ENCODE results near the gene TAOK2. TPM values are rescaled to one million over a fixed set of nuclear protein-coding genes. Genes with fewer than 3 reads are reported as not detected.
"Not testable (repeated sequence)": the region's sequence is repeated elsewhere in the genome, so short reads cannot be mapped to it uniquely, and the experiment has no call there.

Gene TAOK2
- total RNA-seq, 6 experiments from 2014 or later: 50.4 to 56.9 (median 53.0) TPM

DNA sequence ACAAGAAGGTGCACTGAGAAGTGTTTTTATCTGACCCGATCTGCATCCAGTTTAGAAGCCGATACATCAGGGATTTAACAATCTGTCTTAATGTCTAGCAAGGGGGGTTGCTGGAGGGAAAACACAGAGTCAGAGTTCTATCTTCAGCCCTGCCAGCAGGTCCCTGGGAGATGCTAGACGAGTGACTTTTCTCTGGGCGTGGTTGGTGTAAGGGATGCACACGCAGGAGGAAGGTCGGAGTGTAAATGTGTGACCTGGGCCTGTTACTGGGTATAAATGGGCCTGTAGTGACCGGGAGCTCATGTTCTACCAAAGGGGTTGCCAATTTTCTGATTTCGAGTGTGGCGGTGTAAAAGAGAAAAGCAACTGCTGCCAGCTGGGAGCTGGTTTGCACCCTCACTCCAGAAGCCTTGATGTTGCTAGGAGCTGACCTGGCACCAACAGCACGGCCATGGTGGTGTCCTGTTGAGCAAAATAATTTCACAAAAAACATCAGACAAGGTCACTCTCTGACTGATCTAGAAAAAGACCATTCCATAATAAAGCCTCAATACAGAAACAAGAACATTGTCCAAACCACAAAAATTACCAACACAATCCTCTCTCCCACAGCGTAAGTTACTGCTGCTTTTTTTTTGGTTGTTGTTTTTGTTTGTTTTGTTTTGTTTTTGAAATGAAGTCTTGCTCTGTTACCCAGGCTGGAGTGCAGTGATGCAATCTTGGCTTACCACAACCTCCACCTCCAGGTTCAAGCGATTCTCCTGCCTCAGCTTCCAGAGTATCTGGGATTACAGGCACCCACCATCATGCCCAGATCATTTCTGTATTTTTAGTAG, 46.4 kb upstream of the TAOK2 start:
- no peak for DNase-seq
- Mint-ChIP-seq H3K4me3 (peak overlapping the region; percentile 93), H3K9me3 (no peaks in the 10 kb centered on the region), H3K4me1 (ENCODE audit: low read depth) (peaks cover 39% of the 10 kb centered on the region), H3K27me3 (ENCODE audit: insufficient read depth) (peaks cover 3% of the 10 kb centered on the region; the same call in 1 of the 2 replicates), H3K36me3 (ENCODE audit: low read depth) (peaks cover 9% of the 10 kb centered on the region; the same call in 1 of the 2 replicates), H3K27ac (peak overlapping the region; percentile 96)
- TF ChIP-seq, protein P1, sequence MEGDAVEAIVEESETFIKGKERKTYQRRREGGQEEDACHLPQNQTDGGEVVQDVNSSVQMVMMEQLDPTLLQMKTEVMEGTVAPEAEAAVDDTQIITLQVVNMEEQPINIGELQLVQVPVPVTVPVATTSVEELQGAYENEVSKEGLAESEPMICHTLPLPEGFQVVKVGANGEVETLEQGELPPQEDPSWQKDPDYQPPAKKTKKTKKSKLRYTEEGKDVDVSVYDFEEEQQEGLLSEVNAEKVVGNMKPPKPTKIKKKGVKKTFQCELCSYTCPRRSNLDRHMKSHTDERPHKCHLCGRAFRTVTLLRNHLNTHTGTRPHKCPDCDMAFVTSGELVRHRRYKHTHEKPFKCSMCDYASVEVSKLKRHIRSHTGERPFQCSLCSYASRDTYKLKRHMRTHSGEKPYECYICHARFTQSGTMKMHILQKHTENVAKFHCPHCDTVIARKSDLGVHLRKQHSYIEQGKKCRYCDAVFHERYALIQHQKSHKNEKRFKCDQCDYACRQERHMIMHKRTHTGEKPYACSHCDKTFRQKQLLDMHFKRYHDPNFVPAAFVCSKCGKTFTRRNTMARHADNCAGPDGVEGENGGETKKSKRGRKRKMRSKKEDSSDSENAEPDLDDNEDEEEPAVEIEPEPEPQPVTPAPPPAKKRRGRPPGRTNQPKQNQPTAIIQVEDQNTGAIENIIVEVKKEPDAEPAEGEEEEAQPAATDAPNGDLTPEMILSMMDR (IDR thresholded peaks at IDR 0.05): no peak

DNA sequence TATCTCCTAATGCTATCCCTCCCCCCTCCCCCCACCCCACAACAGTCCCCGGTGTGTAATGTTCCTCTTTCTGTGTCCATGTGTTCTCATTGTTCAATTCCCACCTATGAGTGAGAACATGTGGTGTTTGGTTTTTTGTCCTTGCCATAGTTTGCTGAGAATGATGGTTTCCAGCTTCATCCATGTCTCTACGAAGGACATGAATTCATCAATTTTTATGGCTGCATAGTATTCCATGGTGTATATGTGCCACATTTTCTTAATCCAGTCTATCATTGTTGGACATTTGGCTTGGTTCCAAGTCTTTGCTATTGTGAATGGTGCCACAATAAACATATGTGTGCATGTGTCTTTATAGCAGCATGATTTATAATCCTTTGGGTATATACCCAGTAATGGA, 41.9 kb upstream of the TAOK2 start:
- not testable (repeated sequence) for H3K9me3 Mint-ChIP-seq; H3K36me3 Mint-ChIP-seq (ENCODE audit: low read depth); H3K27ac Mint-ChIP-seq; DNase-seq; H3K27me3 Mint-ChIP-seq (ENCODE audit: insufficient read depth); H3K4me3 Mint-ChIP-seq
- peaks cover 14% of the 10 kb centered on the region for H3K4me1 Mint-ChIP-seq (ENCODE audit: low read depth)

DNA sequence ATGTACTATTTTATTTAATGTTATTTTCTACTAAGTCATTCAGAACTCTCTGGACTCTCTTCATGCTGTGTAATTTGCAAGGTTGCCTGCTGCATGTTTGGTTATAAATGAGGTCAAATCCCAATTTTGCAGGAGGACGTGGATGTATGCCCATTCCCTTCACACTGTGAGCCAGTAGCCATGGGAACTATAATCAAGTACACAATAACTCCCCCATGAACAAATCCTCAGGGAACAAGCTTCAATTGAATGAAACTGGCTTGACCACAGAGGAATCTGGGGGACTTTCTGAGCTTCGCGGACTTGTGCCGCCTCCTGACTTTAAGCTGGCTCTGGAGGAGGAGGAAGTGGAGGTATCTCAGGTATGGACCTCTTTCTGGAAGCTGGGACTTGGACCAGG, 33.0 kb upstream of the TAOK2 start:
- DNase-seq: no peak
- Mint-ChIP-seq H3K36me3 (ENCODE audit: low read depth) (no peaks in the 10 kb centered on the region; the same call in 1 of the 2 replicates), H3K4me3 (no peak overlapping the region), H3K27me3 (ENCODE audit: insufficient read depth) (peaks cover 2% of the 10 kb centered on the region; the same call in 1 of the 2 replicates), H3K9me3 (no peaks in the 10 kb centered on the region), H3K27ac (no peak overlapping the region), H3K4me1 (ENCODE audit: low read depth) (peaks cover 24% of the 10 kb centered on the region)
- TF ChIP-seq, protein P1 (IDR thresholded peaks at IDR 0.05): no peak

DNA sequence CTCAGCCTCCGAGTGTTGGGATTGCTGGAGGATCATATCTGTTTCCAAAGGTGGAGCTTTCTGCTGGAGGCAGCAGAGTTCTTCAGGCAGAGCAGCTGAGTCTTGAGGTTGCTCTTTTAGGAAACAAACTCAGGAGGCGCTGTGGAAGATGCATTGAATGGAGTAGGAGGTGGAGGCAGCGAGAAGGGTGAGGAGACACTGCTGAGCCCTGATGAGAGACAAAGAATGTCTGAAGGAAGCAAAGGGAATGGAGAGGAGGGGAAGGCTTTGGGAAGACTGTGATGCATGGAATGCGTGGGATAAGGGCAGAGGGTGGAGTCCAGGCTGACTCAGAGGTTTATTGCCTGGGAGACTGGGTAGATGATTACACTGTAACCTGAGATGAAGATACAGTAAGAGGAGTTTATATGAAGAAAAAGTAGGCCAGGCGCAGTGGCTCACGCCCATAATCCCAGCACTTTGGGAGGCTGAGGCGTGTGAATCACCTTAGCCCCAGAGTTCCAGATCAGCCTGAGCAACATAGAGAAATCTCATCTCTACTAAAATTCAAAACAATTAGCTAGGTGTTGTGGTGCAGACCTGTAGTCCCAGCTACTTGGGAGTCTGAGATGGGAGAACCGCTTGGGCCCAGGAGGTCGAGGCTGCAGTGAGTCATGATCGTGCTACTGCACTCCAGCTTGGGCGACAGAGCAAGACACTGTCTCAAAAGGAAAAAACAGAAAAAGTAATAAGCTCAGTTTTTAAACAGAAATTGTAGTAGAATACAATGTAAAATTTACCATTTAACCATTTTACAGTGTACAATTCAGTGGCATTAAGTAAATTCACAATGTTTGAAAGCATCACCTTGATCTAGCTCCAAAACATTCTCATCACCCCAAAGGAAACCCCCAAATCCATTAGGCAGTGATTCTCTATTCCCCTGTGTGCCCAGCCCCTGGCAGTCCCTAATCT, 29.5 kb upstream of the TAOK2 start:
- TF ChIP-seq, protein P1 (IDR thresholded peaks at IDR 0.05): peak; percentile 69

DNA sequence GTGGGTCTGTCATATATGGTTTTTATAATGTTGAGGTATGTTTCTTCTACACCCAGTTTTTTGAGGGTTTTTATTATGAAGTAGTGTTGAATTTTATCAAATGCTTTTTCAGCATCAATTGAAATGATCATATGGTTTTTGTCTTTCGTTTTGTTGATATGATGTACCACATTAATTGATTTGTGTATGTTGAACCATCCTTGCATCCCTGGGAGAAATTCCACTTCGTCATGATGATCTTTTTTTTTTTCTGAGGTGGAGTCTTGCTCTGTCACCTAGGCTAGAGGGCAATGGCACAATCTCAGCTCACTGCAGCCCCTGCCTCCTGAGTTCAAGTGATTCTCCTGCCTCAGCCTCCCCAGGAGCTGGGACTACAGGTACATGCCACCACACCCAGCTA, 25.8 kb upstream of the TAOK2 start:
- DNase-seq: no peak
- Mint-ChIP-seq H3K4me3 (no peak overlapping the region), H3K36me3 (ENCODE audit: low read depth) (no peaks in the 10 kb centered on the region; the same call in 1 of the 2 replicates), H3K9me3 (peaks cover 4% of the 10 kb centered on the region), H3K27me3 (ENCODE audit: insufficient read depth) (peaks cover 2% of the 10 kb centered on the region), H3K4me1 (ENCODE audit: low read depth) (peaks cover 20% of the 10 kb centered on the region), H3K27ac (no peak overlapping the region)
- TF ChIP-seq, protein P1 (IDR thresholded peaks at IDR 0.05): no peak

More for the DNA sequence above, 29.5 kb upstream of the TAOK2 start:
- Mint-ChIP-seq H3K27me3 (ENCODE audit: insufficient read depth) (peaks cover 2% of the 10 kb centered on the region; the same call in 1 of the 2 replicates), H3K4me3 (peak overlapping the region; percentile 68), H3K9me3 (no peaks in the 10 kb centered on the region), H3K4me1 (ENCODE audit: low read depth) (peaks cover 24% of the 10 kb centered on the region), H3K36me3 (ENCODE audit: low read depth) (no peaks in the 10 kb centered on the region; the same call in 1 of the 2 replicates), H3K27ac (peak overlapping the region; percentile 95)
- DNase-seq: peak; percentile 99
